Measurements from ENCODE around the gene PLEKHM3. TPM values are rescaled to one million over a fixed set of nuclear protein-coding genes. Genes with fewer than 3 reads are reported as not detected.
A peak's percentile ranks its signal among the peaks of the same experiment; 100 is the strongest.

The PLEKHM3 gene
- total and polyA plus RNA-seq, 2 of the 13 experiments (the other 11 are each of a cell fraction or from before 2014, with no cell fraction given) = 4.5 to 4.7 TPM

GRCh38 chr2:207782238-207783030 is 242.9 kb downstream of the PLEKHM3 start (continued):
- no peak for TF ChIP-seq TIGD3 (CRISPR knock-in tag; IDR thresholded peaks at IDR 0.05; ENCODE audit: borderline replicate concordance)
- TF ChIP-seq AKNA (CRISPR knock-in tag; IDR thresholded peaks at IDR 0.05; ENCODE audit: borderline replicate concordance) = no peak
- no peak; the same call in 1 of the 2 replicates for TF ChIP-seq ZBTB43 (CRISPR knock-in tag; conservative IDR thresholded peaks at IDR 0.05)
- peak; percentile 56 for TF ChIP-seq MAX (IDR thresholded peaks at IDR 0.05)
- TF ChIP-seq TEAD3 (CRISPR knock-in tag; optimal IDR thresholded peaks at IDR 0.05; ENCODE audit: borderline replicate concordance) = peak; percentile 81
- TF ChIP-seq SPEN (CRISPR knock-in tag; IDR thresholded peaks at IDR 0.05; ENCODE audit: low read depth) = peak; percentile 52; the same call in 1 of the 2 replicates
- peak; percentile 72; the same call in 1 of the 2 replicates for TF ChIP-seq ZMYM3 (CRISPR knock-in tag; IDR thresholded peaks at IDR 0.05)
- no peak for TF ChIP-seq NRL (CRISPR knock-in tag; IDR thresholded peaks at IDR 0.05; ENCODE audit: borderline replicate concordance)
- no peak for TF ChIP-seq HES4 (CRISPR knock-in tag; IDR thresholded peaks at IDR 0.05; ENCODE audit: borderline replicate concordance)
- TF ChIP-seq ATF2 (CRISPR knock-in tag; IDR thresholded peaks at IDR 0.05) = peak; percentile 87
- TF ChIP-seq ZNF17 (CRISPR knock-in tag; IDR thresholded peaks at IDR 0.05) = no peak
- peak; percentile 54 for TF ChIP-seq ZNF629 (CRISPR knock-in tag; conservative IDR thresholded peaks at IDR 0.05)
- no peak for TF ChIP-seq SP140L (CRISPR knock-in tag; IDR thresholded peaks at IDR 0.05; ENCODE audit: borderline replicate concordance)
- TF ChIP-seq GABPB1 (CRISPR knock-in tag; IDR thresholded peaks at IDR 0.05) = no peak; the same call in 1 of the 2 replicates
- TF ChIP-seq RBM22 (optimal IDR thresholded peaks at IDR 0.05; ENCODE audit: low read length) = no peak
- peak; percentile 47; the same call in 1 of the 2 replicates for TF ChIP-seq ZBTB7B (CRISPR knock-in tag; IDR thresholded peaks at IDR 0.05)

Data from HepG2 (cell line).